ENCODE data around the gene ZBP1. TPM values are rescaled to one million over a fixed set of nuclear protein-coding genes. Genes with fewer than 3 reads are reported as not detected.

The ZBP1 gene
- total RNA-seq, 2 donors from 2014 or later: 4.1 to 6.1 TPM

GRCh38 chr20:57610261-57610952, 9.8 kb downstream of the ZBP1 start:
- DNase-seq (ENCODE audit: low spot score) (no peak), ATAC-seq (ENCODE audit: insufficient number of reproducible peaks, low FRiP score, low read depth) (no peak)
- no peaks in the 10 kb centered on the region for H3K36me3 ChIP-seq

GRCh38 chr20:57609842-57610167, 10.4 kb downstream of the ZBP1 start:
- H3K4me1 ChIP-seq (ENCODE audit: control insufficient read depth in 1 of 2, low read depth in 2 of 2): no peaks in the 10 kb centered on the region
- no peak for TF ChIP-seq CTCF (IDR thresholded peaks at IDR 0.05)
- DNase-seq (ENCODE audit: low spot score): no peak
- no peaks in the 10 kb centered on the region for H3K36me3 ChIP-seq
- H3K9me3 ChIP-seq: no peaks in the 10 kb centered on the region
- no peak for ATAC-seq (ENCODE audit: insufficient number of reproducible peaks, low FRiP score, low read depth)
- H3K27me3 ChIP-seq (replicated peaks; ENCODE audit: insufficient read depth): no peaks in the 10 kb centered on the region
- H3K27ac ChIP-seq: no peak overlapping the region
- no peak overlapping the region for H3K4me3 ChIP-seq

More at GRCh38 chr20:57610261-57610952, 9.8 kb downstream of the ZBP1 start:
- Histone ChIP-seq H3K9me3 (no peaks in the 10 kb centered on the region), H3K4me1 (ENCODE audit: control insufficient read depth in 1 of 2, low read depth in 2 of 2) (no peaks in the 10 kb centered on the region), H3K27me3 (replicated peaks; ENCODE audit: insufficient read depth) (no peaks in the 10 kb centered on the region), H3K4me3 (no peak overlapping the region), H3K27ac (no peak overlapping the region)
- no peak for TF ChIP-seq CTCF (IDR thresholded peaks at IDR 0.05)

- TF ChIP-seq CTCF (IDR thresholded peaks at IDR 0.05): no peak
- H3K9me3 ChIP-seq: no peaks in the 10 kb centered on the region
- H3K27me3 ChIP-seq (replicated peaks; ENCODE audit: insufficient read depth): no peaks in the 10 kb centered on the region
- no peaks in the 10 kb centered on the region for H3K4me1 ChIP-seq (ENCODE audit: control insufficient read depth in 1 of 2, low read depth in 2 of 2)
- ATAC-seq (ENCODE audit: insufficient number of reproducible peaks, low FRiP score, low read depth) (no peak), DNase-seq (ENCODE audit: low spot score) (no peak)
- H3K27ac ChIP-seq: no peak overlapping the region
- no peaks in the 10 kb centered on the region for H3K36me3 ChIP-seq
- no peak overlapping the region for H3K4me3 ChIP-seq
Observed at GRCh38 chr20:57609086-57609841, 11.0 kb downstream of the ZBP1 start.

GRCh38 chr20:57608516-57608915, 11.7 kb downstream of the ZBP1 start:
- H3K36me3 ChIP-seq: no peaks in the 10 kb centered on the region
- H3K27me3 ChIP-seq (replicated peaks; ENCODE audit: insufficient read depth): no peaks in the 10 kb centered on the region
- no peak overlapping the region for H3K27ac ChIP-seq
- TF ChIP-seq CTCF (IDR thresholded peaks at IDR 0.05): no peak
- H3K4me3 ChIP-seq: no peak overlapping the region
- ATAC-seq (ENCODE audit: insufficient number of reproducible peaks, low FRiP score, low read depth) (no peak), DNase-seq (ENCODE audit: low spot score) (no peak)
- no peaks in the 10 kb centered on the region for H3K4me1 ChIP-seq (ENCODE audit: control insufficient read depth in 1 of 2, low read depth in 2 of 2)
- no peaks in the 10 kb centered on the region for H3K9me3 ChIP-seq

GRCh38 chr20:57605878-57606277, 14.3 kb downstream of the ZBP1 start:
- no peaks in the 10 kb centered on the region for H3K36me3 ChIP-seq
- H3K4me1 ChIP-seq (ENCODE audit: control insufficient read depth in 1 of 2, low read depth in 2 of 2): no peaks in the 10 kb centered on the region
- no peak for ATAC-seq (ENCODE audit: insufficient number of reproducible peaks, low FRiP score, low read depth)
- no peak for DNase-seq (ENCODE audit: low spot score)
- TF ChIP-seq CTCF (IDR thresholded peaks at IDR 0.05): no peak
- no peaks in the 10 kb centered on the region for H3K27me3 ChIP-seq (replicated peaks; ENCODE audit: insufficient read depth)
- no peak overlapping the region for H3K27ac ChIP-seq
- H3K4me3 ChIP-seq: no peak overlapping the region
- no peaks in the 10 kb centered on the region for H3K9me3 ChIP-seq
